ENCODE measurements around the gene NDUFA8.

NDUFA8 gene

DNA sequence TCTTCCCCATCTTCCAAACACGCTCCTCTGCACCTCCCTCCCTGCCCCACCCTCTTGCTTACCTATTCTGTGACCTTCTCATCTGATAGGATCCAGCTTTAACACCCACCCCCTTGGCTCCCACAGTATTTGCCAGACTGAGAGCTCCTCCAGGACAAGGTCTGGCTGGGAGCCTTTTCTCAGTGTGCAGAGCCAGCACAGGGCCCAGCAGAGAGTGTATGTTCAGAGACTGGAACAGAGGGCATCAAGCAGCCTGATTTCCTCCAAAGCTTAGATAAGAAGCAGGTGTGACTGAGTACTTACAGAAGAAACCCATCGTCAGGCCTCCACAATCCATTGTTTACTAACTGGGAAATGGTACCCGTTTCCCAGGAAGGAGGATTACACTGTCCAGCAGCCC is 42.5 kb upstream of the NDUFA8 start:
- H3K4me3 ChIP-seq (ENCODE audit: control insufficient read depth, low read depth, low read length), result no peak overlapping the region
- no peak for DNase-seq (ENCODE audit: low read depth)
- TF ChIP-seq, protein P1, sequence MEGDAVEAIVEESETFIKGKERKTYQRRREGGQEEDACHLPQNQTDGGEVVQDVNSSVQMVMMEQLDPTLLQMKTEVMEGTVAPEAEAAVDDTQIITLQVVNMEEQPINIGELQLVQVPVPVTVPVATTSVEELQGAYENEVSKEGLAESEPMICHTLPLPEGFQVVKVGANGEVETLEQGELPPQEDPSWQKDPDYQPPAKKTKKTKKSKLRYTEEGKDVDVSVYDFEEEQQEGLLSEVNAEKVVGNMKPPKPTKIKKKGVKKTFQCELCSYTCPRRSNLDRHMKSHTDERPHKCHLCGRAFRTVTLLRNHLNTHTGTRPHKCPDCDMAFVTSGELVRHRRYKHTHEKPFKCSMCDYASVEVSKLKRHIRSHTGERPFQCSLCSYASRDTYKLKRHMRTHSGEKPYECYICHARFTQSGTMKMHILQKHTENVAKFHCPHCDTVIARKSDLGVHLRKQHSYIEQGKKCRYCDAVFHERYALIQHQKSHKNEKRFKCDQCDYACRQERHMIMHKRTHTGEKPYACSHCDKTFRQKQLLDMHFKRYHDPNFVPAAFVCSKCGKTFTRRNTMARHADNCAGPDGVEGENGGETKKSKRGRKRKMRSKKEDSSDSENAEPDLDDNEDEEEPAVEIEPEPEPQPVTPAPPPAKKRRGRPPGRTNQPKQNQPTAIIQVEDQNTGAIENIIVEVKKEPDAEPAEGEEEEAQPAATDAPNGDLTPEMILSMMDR (IDR thresholded peaks at IDR 0.05; ENCODE audit: control insufficient read depth, insufficient read depth, low read depth, low read length, missing control alignments), result no peak

DNA sequence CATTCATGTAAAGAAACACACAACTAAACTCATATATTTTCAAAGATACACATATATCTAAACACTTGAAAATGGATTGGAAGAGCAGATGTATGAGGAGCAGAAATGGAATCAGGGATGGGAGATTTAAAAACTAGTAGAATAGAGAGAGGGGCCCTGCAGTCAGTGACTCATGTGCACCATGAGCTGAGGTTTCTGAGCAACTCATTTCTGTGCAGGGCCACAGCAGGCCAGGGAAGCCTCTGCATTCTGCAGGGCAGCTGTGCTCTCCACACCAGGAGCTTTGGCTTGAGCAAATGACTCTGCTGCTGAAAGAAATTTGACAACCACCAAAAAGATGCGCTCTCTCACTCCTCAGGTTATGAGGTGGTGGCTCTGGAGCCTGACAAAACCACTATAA is 42.1 kb upstream of the NDUFA8 start:
- H3K4me3 ChIP-seq (ENCODE audit: control insufficient read depth, low read depth, low read length), result no peak overlapping the region
- DNase-seq (ENCODE audit: low read depth), result no peak
- TF ChIP-seq, protein P1 (IDR thresholded peaks at IDR 0.05; ENCODE audit: control insufficient read depth, insufficient read depth, low read depth, low read length, missing control alignments), result no peak

DNA sequence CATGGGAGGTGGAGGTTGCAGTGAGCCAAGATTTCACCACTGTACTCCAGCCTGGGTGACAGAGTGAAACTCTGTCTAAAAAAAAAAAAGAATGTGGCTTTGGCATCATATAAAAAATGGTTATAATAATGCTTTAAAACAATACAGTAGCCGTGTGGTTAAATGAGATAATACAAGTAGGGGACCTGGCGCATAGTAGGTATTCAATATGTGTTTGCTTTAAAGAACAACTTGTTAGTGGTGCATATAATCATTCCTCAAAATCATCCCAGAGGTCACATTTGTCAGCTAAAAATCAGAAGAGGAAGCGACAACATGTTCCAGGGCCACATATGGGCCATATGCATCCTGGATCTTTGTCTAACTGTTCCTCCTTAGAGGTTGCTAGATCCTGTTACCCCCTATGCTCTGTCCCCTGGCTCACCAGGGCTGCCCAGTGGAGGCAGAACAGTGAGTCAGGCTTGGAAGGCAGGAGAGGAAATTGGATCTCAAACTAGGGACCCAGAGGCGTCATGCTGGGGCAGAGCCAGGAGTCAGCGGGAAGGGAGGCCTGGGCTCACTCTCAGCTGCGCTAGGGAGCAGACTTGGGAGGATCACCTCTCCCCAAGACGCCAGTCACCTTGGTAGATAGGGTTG is 41.5 kb upstream of the NDUFA8 start:
- no peak for DNase-seq (ENCODE audit: low read depth)
- TF ChIP-seq, protein P1 (IDR thresholded peaks at IDR 0.05; ENCODE audit: control insufficient read depth, insufficient read depth, low read depth, low read length, missing control alignments), result no peak
- no peak overlapping the region for H3K4me3 ChIP-seq (ENCODE audit: control insufficient read depth, low read depth, low read length)

DNA sequence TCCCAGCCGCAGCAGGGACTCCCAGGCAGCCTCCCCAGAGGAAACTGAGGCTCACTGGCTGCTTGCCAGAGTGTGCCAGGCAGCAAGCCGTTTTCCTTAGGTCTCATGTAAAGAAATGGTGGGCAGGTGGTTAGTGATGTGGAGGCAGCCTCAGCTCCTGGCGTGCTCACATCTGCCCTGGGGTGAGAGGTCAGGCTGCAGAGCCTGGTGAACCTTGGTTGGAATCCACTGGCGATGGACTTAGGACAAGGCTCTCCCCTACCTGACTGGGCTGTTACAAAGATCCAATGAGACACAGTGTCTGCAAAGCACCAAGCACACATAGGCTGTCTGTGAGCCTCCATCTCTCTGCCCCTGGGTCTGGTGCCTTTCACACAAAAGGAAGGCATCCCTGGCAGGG is 38.3 kb upstream of the NDUFA8 start:
- no peak for DNase-seq (ENCODE audit: low read depth)
- H3K4me3 ChIP-seq (ENCODE audit: control insufficient read depth, low read depth, low read length), result no peak overlapping the region
- TF ChIP-seq, protein P1 (IDR thresholded peaks at IDR 0.05; ENCODE audit: control insufficient read depth, insufficient read depth, low read depth, low read length, missing control alignments), result no peak

DNA sequence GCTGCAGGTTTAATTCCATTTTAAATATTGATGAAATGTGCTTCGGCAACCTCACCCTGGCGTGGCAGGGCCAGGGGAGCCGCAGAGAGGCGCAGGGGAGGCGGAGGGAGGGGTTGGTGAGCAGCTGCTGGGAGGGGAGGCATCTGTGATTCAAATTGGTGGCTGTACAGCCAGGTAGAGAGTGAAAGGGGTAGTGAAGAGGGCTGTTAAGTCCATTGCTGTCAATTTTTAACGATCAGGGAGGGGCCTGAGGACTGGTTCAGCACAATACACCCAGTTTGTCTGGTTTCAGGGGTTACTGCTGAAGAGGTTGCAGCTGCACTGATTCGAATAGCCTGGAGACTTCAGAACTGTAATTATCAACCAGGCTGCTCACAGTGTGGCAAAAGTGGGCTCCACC is 37.8 kb upstream of the NDUFA8 start:
- H3K4me3 ChIP-seq (ENCODE audit: control insufficient read depth, low read depth, low read length), result no peak overlapping the region
- TF ChIP-seq, protein P1 (IDR thresholded peaks at IDR 0.05; ENCODE audit: control insufficient read depth, insufficient read depth, low read depth, low read length, missing control alignments), result no peak
- DNase-seq (ENCODE audit: low read depth), result no peak

DNA sequence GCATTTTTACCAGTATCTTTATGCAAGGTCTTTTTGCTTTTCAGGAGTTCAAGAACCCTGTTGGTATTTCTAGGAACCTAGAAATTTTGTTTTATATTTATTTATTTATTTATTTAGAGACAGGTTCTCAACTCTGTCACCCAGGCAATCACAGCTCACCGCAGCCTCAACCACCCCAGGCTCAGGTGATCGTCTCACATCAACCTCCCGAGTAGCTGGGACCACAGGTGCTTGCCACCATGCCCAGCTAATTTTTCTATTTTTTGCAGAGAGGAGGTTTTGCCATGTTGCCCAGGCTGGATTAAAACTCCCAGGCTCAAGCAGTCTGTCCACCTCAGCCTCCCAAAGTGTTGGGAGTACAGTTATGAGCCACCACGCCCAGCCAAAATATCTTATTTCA is 36.3 kb upstream of the NDUFA8 start:
- no peak for DNase-seq (ENCODE audit: low read depth)
- TF ChIP-seq, protein P1 (IDR thresholded peaks at IDR 0.05; ENCODE audit: control insufficient read depth, insufficient read depth, low read depth, low read length, missing control alignments), result no peak
- no peak overlapping the region for H3K4me3 ChIP-seq (ENCODE audit: control insufficient read depth, low read depth, low read length)

DNA sequence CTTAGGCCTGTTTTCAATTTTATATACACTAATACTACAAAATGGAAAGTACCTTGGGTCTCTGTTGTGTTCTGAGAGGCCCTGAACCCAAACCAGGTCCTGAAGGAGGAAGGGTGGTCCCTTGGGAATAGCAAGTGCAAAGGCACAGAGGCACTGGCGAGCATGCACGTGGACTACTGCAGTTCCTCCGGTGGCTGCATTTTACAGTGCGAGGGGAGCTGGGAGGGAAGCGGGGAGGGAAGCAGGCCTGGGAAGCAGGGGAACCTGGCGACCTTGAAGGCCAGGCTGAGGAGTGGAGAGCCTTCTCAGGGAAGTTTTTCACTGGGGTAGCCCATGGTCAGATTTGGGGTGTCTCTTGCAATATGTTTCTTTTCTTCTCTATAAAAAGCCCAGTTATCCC is 34.1 kb upstream of the NDUFA8 start:
- DNase-seq (ENCODE audit: low read depth), result no peak
- H3K4me3 ChIP-seq (ENCODE audit: control insufficient read depth, low read depth, low read length), result no peak overlapping the region
- TF ChIP-seq, protein P1 (IDR thresholded peaks at IDR 0.05; ENCODE audit: control insufficient read depth, insufficient read depth, low read depth, low read length, missing control alignments), result no peak

All from AG09309 (cell line).